Activated CD4-positive, alpha-beta T cell treated with anti-CD3 and anti-CD28 coated beads, Interleukin-2, Interleukin-4, amounts not matched to agents 100 ng/mL and 50 ng/mL, durations not matched to agents 16 hours and 8 hours (primary cell): Measurements from ENCODE around the gene NFATC2.
"Not testable (repeated sequence)": the region's sequence is repeated elsewhere in the genome, so short reads cannot be mapped to it uniquely, and the experiment has no call there.

ENCODE experiments used
- DNase-seq: peaks from one replicate; pipeline ENCODE4 v3.0.0-alpha.2; 2020; ENCODE audit warnings: low spot score

The NFATC2 gene

DNA sequence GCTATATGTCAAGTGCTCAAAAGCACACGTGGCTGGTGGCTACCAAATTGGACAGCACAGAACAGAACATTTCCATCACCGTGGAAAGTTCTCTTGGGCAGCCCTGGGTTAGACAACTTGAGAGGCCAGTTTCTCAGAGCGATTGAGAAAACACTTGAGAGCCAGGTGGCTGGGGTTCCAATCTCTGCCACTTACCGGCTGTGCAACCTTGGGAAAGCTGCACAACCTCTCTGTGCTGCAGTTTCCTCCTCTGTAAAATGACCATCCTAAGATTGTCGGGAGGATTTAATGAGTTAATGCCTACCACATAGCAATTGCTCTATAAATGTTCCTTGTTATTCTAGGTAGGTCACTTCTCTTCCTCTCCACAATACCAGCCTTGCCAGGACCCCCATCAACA, 25.1 kb upstream of the NFATC2 start:
- DNase-seq, result no peak

DNA sequence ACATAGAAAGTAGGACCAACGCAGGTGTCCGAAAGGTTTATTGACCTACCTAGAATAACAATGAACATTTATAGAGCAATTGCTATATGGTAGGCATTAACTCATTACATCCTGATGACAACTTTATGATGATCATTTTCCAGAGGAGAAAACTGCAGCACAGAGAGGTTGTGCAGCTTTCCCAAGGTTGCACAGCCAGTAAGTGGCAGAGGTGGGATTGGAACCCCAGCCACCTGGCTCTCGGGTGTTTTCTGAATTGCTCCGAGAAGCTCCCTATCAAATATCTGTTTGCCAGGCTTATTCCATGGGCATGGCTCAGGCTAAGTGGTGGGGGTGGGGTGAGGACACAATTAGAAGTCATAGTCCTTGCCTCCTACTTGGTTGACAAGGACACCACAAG, 24.1 kb upstream of the NFATC2 start:
- no peak for DNase-seq

DNA sequence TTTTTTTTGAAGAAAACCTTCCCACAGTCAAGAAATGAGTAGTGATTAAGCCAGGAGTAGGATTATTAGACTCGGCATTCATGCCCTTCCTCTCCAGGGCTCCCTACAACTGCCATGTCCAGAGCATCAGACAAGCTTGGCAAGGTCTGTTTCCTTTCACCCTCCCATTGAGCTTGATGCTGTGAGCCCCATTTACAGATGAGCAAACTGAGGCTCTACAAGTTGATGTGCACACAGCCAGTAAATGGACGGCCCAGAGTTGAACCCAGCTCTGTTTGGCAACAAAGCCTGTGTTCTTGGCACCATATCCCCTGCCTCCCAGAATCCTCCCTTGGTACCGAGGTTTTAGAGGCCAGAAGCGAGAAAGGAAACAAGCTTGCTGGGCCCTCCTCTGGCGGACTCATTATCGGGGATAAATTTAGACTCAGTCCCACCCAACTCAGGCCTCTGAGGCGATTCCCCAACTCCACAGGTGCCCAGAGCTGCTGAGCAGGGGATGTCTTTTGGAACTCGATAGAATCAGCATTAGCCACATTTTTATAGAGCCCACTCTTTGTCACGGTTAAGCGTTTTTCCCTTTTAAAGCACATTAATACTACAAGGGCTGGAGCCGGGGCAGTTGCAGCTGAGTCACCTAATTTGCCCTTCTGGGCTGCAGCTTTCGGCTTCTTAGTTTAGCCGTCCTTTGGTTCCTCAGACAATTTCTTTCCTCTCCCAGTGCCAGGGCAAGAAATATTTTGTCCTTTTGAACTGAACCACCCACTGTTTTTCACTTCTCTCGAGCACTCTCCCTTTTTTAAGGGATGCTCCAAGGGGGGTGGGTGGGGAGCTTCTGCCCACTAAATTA, 23.0 kb upstream of the NFATC2 start:
- DNase-seq, result no peak

DNA sequence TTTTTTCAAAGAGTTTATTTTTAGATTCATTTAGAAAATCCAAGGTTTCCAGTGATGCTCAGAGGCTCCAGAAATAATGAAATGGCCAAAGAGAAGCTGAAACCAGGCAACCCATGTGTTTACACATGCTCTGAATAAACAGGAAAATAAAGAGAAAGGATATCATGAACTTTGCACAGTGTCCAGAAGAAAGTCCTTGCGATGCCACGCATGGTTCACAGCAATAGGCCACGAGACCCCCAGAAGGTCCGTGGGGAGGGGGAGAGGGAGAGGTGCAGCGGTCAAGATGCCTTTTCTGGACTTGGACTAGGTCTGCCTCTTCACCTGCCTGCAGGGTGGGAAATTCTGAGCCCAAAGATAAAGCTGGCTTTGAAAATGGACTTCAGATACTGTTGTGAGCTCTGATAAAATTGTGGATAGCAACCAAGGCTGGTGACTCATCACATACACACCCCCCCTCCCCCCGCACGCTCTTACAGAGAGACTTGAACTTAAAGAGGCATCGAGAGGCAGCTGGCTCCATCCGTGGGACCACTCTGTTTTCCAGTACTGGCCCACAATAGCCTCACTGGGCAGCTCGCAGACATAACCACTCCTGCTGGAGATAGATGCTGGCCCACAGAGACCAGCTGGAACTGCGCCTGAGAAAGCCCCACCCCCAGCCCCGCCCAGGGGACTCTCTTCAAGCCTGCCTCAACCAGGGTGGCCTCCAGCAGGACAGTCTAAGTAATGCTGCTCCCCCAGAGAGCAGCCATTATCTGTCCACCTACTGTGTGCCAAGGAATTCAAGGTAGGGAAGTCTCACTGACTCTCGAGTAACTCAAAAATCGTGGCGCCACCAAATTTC, 21.2 kb upstream of the NFATC2 start:
- DNase-seq, result no peak

DNA sequence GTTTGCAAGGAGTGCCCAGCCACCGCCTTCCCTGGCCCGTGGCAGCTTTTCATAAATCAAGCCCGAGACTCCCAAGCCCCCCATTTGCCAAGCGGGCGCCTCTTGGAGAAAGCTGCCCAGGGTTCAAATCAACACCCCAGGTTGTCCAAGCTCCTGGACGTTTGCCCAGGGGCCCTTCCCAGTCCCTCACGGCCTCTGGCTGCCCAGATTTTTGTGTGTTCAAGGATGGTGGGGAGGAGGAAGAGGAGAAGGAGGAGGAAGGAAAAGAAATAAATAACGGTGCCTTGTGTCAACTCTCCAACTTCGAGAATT, 20.6 kb upstream of the NFATC2 start:
- DNase-seq, result no peak

DNA sequence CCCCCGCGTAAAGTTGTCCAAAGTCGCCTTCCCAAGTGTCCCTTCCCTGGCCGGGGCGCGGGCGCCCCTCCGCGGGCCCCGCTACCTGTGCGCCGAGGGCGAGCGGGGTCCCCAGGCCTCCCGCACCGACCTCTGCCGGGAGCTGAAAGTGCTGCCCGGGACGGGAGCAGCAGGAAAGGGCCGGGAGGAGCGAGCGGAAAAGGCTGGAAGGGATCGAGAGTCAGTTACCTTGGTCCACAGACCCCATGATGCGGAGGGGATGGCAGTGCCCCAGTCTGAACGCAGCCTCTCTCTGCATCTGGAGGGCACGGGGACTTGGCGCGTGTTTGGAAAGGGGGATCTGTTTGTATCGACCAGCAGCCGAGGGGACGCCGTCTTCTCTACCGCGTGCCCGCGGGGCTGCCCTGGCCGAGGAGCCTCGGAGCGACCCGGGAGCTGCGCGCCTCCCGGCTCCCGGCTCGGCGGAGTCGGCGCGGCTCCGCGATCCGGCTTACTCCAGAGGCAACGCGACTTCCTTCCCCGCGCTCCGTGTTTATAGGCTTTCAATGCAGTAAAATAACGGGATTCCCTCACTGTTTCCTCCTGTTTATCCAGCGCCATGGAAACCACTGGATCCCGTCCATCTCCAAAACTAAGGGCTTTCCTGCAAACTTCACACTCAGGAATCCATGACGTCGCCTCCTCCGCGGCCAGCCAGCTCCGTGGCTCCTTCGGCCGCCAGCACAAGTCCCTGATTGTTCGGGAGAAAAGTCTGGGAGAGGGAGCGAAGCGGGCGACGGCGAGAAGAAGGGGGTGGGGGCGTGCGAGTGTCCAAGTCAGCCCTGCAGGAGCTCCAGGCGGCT, 20.0 kb upstream of the NFATC2 start:
- DNase-seq, result no peak

DNA sequence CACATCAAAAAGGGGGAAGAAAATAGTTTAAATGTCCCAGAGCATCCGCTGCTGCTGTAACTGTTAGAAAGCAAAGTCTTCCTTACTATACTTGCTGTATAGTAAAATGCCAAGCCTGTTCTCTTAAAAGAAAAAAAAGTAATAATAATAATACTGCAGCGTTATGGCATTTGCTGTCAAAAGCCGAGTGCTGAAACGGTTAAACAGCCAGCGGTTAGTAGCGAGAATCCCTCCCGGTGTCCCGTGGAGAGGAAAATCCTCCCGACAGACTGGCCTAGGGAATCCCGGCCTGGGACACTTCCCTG, 19.5 kb upstream of the NFATC2 start:
- no peak for DNase-seq

DNA sequence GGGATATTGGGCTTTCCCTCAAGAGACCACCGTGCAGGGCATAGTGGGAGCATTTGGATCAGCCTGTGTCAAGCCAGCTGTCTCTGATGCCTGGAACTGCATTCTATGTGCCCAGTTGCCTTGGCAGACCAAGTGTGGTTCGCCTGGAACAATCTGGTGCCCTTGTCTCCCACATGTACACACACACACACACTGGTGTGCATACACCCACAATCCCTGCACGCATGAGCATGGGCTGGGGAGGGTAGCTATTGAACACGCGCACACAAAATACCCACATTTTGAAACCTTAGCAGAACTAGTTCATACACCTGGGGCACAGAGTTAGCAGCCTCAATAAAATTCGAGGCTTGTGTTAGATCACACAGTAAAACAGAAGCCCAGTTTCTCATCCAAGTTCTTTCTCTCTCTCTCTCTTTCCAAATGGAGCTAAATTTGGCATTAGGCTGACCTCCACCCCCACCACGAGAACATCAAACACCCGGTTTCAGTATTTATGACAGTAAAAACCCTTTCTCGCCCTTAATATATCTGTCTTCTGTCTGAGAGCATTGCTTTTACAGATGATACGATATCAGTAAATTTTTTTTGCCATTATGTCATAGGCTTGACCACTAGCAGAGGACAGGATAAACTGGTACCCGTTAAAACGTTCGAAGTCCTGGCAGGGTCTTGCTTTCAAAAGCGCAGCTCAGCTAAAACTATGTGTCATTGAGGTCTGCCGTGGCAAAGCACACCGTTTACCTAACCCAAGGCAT, 18.2 kb upstream of the NFATC2 start:
- no peak for DNase-seq

DNA sequence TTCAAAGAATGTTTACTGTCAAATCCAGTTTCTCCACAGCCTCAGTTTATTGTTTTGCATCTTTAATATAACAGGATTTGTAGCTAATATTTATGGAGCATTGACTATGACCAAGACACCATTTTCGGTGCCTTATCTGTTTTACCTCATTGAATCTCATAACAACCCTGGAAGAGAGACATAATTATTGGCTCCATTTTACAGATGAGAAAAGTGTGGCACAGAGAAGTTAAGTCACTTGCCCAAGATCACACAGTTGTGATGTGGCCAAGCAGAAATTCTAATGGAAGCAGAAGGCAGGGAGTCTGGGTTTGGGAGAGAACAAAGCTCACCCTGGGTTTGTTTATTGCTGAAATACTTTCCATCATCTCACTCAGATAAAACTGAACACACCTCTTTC, 17.5 kb upstream of the NFATC2 start:
- DNase-seq, result no peak

DNA sequence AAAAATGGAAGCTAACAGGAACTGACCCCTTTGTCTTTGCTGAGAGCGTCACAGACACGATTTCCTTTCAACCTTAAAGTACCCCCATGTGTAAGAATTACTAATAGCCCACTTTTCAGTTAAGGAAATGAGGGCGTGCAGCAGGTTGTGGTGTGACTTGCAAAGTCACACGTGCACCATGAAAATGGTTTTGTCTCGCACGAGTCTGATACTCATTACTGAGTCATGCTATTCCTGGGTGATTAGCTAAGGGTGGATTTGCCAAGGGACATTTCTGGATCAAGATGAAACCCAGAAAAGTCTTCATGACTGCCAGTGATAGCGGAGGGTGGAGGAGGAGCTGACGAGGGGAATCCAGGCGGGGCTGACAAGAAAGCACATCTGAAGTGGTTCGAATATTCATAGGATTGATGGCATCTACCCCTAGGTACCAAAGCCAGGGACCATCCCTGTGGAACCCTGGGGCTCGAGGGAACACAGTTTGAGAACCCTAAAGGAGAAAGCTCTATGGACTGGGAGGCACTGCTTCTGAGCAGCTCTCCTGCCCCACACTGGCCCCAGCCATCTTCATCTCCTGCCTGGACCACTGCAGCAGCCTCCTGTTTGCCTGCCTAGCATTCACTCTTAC, 12.1 kb upstream of the NFATC2 start:
- DNase-seq, result no peak

DNA sequence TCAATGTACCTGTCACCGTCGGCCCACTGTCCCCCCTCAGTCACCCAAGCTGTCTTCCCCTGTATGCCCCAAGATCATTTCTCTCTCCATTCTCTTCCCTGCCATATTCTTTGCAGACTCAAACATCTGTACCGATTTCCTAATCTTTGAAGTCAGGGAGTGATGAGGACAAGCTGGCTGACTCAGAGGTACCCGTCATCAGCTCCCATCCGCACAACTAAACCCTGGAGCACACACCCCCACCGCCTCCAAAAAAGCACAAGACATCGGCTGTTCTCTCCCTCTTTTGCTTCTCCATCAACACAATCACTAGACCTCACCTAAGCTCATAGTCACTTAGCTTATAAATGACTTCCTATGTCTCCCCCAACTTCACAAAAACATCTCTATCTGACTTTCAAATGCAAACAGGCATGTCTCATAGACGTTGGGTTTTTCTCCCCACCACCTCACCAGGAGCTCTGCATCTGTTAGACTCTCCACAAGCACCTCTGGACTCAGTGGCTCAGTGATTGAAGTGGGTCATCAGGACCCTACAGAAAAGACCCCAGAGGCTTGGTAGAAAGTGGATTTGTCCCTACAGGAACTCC, 11.5 kb upstream of the NFATC2 start:
- no peak for DNase-seq

DNA sequence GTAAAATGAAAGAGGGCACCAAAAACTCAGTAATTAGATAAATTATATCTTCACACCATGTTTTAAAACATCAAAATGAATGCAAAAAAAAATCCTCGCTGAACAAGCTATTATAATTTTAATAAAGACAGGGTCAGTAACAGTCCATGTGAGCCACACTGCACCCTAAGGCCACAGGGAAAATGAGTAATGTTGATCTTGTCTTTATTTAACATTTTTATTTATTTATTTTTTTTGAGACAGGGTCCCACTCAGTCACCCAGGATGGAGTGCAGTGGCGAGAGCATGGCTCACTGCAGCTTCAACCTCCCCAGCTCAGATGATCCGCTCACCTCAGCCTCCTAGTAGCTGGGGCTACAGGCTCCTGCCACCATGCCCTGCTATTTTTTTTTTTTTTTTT, 8.7 kb upstream of the NFATC2 start:
- no peak for DNase-seq

DNA sequence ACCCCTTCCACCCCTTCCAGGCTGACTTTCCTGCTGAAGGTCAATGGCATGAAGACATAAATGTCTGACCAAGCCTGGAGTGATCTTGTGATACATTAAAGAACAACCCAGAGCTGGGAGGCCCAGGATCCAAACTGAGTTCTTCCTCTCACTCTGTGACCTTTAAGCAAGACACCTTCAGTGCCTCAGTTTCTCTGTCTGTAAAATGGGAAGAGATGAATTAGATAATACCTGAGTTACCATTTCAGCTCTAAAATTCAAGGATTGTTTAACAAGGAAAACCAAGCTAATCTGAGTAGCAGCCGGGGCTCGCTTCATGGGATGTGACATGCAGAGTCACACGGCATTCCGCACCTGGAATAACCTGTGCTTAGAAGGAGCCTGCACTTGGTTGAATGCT, 7.0 kb upstream of the NFATC2 start:
- no peak for DNase-seq

DNA sequence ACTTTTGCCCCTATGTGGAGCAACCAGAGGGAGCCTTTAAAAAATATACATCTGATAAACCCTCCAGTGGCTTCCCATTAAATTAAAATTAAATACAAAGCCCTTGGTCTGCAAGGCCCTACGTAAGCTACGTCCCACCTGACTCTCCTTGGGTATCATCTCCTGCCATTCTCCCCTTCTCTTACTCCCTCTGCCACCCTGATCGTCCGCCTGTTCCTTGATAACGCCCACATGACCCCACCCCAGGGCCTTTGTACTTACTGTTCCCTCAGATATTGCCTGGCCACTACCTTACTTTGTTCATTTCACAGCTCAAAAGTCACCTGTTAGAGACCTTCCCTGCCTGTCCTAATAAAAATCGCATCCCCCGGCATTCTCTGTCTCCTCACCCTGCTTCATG, 5.4 kb upstream of the NFATC2 start:
- DNase-seq, result no peak

DNA sequence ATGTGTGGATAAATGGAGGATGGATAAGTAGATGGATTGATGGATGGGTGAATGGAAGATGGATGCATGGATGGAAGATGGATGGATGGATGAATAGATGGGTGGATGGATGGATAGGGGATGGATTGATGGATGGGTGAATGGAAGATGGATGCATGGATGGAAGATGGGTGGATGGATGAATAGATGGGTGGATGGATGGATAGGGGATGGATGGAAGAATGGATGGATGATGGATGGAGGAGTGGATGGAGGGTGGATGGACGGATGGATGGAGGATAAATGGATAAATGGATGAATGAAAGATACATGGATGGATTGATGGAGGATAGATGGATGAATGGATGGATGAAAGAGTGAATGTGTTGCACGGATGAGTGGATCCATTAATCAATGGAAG, 3.0 kb upstream of the NFATC2 start:
- DNase-seq, result no peak

DNA sequence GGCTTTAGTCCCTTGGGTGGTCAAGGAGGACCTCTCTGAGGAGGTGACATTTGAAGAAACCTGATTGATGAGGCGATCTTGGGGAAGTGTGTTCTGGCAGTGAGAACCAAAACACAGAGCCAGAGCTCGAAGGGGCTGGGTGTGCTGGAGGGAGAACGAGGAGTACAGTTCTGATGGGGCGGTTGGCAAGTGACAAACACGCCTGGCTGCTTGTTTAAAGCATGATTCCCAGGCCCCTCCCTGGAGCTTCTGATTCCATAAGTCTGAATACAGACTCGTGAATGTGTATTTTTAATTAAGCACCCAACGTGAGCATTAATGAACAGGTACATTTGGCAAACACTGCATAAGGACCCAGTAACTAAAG, 886 bp upstream of the NFATC2 start:
- DNase-seq, result no peak

DNA sequence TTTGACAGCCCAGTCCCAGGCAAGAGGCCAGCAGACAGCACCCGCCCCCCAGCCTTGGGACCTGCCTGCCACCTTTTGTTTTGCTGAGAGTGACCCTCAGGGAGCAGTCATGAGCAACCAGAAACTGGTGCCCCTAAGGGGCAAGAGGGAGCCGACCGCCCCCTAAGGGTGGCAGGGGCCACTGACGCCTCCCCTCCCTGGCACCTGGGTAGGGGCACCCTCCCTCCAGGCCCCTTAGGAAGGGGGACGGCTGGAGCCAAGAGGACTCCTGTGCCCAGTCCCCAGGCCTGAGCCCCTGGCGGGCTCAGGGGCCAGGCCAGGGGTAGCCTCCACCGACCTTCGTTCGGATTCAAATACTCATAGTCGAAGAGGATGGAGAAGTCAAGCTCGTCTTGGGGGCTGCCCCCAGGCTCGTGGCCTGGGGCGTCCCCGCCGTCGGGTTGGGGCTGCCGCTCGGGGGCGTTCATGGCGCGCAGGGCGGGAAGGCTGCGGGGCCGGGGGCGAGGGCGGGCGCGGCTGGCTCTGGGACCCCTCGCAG, 417 bp downstream of the NFATC2 start:
- peak; percentile 55 for DNase-seq

DNA sequence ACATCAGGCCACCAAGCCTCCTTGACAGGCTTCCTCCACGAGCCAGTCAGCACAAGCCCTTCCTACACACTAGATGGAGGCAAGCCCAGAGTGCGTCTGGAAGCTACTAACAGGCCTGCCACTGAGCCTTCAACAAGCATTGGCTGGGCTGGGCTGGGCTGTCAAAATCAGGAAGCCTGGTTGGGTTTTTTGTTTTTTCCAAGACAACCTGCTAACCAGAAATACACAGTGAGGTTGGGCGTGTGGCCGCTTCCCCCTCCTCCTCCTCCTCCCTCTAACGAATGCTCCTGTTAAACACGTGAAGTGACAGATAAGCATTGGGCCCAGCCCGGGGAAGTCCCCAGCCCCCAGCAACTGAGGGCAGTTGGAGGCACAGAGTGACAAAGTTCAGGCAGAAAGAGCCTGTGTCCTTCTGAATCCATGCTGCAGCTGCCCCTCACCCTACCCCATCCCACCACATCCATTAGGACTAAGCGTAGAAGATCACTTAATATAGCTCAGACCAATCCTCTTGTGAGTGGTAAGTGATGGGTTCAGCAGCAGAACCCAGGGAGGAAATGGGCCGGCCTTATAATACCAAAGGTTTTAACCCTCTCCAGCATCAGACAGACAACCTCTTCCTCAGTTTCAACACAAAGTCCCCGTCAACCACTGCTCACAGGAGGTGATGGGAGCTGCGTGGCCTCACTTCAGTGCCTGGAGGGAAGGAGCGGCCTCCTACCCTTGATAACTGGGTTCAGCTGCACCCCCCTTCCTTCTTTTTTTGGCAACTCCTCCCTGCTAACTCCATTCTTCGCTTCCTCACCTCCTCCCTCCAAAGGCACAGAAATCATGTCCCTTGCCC, 1.1 kb downstream of the NFATC2 start:
- peak; percentile 94 for DNase-seq

DNA sequence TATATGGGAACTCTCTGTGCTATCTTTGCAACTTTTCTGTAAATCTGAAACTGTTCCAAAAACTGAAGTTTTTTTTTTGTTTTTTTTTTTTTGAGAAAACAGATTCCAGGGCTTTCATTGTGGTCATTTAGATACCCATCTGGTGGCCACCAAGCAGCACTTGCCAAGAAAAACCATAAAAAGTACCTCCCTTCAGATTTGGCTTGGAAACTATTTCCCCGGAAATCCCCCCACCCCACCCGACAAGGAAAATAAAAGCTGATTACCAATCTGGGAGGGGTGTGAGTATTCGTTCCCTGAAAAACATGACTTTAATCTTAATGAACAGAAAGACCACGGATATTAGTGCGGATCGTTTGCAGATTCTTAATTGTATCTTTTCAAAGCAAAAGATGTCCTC, 1.9 kb downstream of the NFATC2 start:
- DNase-seq, result no peak

DNA sequence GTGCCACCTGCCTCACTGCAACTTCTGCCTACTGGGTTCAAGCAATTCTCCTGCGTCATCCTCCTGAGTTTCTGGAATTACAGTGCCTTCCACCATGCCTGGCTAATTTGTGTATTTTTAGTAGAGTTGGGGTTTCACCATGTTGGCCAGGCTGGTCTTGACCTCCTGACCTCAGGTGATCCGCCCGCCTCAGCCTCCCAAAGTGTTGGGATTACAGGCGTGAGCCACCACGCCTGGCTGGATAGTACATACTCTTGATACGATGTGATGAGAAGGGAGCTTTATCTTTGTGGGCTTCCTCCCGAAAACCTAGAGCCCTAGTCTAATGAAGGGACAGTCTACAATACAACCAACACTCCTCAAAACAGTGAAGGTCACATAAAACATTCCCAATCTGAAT, 2.4 kb downstream of the NFATC2 start:
- DNase-seq, result not testable (repeated sequence)
